Ishikawa (cell line): ENCODE results near the gene RTF1.

Experiments used
- CEBPB ChIP-seq: IDR thresholded peaks from 2 replicates; pipeline ENCODE4 v1.6.1; 2012
- CREB1 ChIP-seq: IDR thresholded peaks from 2 replicates; pipeline ENCODE4 v1.6.1; 2012; ENCODE audit warnings: low read depth
- EGR1 ChIP-seq: IDR thresholded peaks from 2 replicates; pipeline ENCODE4 v1.6.1; 2012
- EP300 ChIP-seq: IDR thresholded peaks from 2 replicates; pipeline ENCODE4 v1.6.1; 2012; ENCODE audit warnings: borderline replicate concordance
- FOXM1 ChIP-seq: IDR thresholded peaks from 2 replicates; pipeline ENCODE4 v1.6.1; 2012; ENCODE audit warnings: low read depth, borderline replicate concordance
- MAX ChIP-seq: IDR thresholded peaks from 2 replicates; pipeline ENCODE4 v1.6.1; 2012
- NFIC ChIP-seq: IDR thresholded peaks from 2 replicates; pipeline ENCODE4 v1.6.1; 2012
- RAD21 ChIP-seq: IDR thresholded peaks from 2 replicates; pipeline ENCODE4 v1.6.1; 2012; ENCODE audit warnings: low read depth
- REST ChIP-seq: IDR thresholded peaks from 2 replicates; pipeline ENCODE4 v1.6.1; 2012; ENCODE audit warnings: low read depth, mild to moderate bottlenecking
- TAF1 ChIP-seq: IDR thresholded peaks from 2 replicates; pipeline ENCODE4 v1.6.1; 2012; ENCODE audit warnings: low read depth, mild to moderate bottlenecking
- TCF12 ChIP-seq: IDR thresholded peaks from 2 replicates; pipeline ENCODE4 v1.6.1; 2012; ENCODE audit warnings: low read depth
- TEAD4 ChIP-seq: IDR thresholded peaks from 2 replicates; pipeline ENCODE4 v1.6.1; 2012
- USF1 ChIP-seq: IDR thresholded peaks from 2 replicates; pipeline ENCODE4 v1.6.1; 2012
- YY1 ChIP-seq: IDR thresholded peaks from 2 replicates; pipeline ENCODE4 v1.6.1; 2012; ENCODE audit warnings: low read depth
- ZBTB7A ChIP-seq: IDR thresholded peaks from 2 replicates; pipeline ENCODE4 v1.6.1; 2012; ENCODE audit warnings: low read depth

RTF1 gene

GRCh38 chr15:41480396-41481140, 63.7 kb downstream of the RTF1 start:
- TF ChIP-seq RAD21: no peak
- TF ChIP-seq CEBPB: no peak
- TF ChIP-seq TAF1: no peak
- TF ChIP-seq TEAD4: no peak
- no peak for TF ChIP-seq NFIC
- no peak for TF ChIP-seq REST
- no peak for TF ChIP-seq EGR1
- no peak for TF ChIP-seq MAX
- no peak for TF ChIP-seq FOXM1
- TF ChIP-seq TCF12: no peak

- TF ChIP-seq RAD21 (no peak), REST (no peak), EGR1 (no peak), FOXM1 (no peak), CREB1 (no peak), TAF1 (no peak), EP300 (no peak), USF1 (no peak)
Measured at GRCh38 chr15:41482110-41482877, 65.4 kb downstream of the RTF1 start.

- no peak for TF ChIP-seq YY1
- TF ChIP-seq RAD21: no peak
- TF ChIP-seq ZBTB7A: no peak
- TF ChIP-seq EP300: no peak
- TF ChIP-seq TAF1: no peak
- TF ChIP-seq CEBPB: no peak
- no peak for TF ChIP-seq MAX
- TF ChIP-seq REST: no peak
- TF ChIP-seq CREB1: no peak
- TF ChIP-seq EGR1: no peak
- no peak for TF ChIP-seq TEAD4
- TF ChIP-seq USF1: no peak
- TF ChIP-seq NFIC: no peak
- no peak for TF ChIP-seq TCF12
- no peak for TF ChIP-seq FOXM1
Measured at GRCh38 chr15:41483115-41483514, 66.2 kb downstream of the RTF1 start.

- TF ChIP-seq FOXM1 (no peak), REST (no peak), RAD21 (no peak), EP300 (no peak), MAX (no peak), USF1 (no peak), CREB1 (no peak), EGR1 (no peak), ZBTB7A (no peak), YY1 (no peak), TCF12 (no peak), TAF1 (no peak), CEBPB (no peak), NFIC (no peak)
Measured at GRCh38 chr15:41483519-41483918, 66.6 kb downstream of the RTF1 start.
